PC-3 (cell line): ENCODE results near the gene SPATA31D3. TPM values are rescaled to one million over a fixed set of nuclear protein-coding genes. Genes with fewer than 3 reads are reported as not detected.

Experiments used
- ATAC-seq: fragments of 200-7000 bp; cut with Tn5 transposase; 2 replicates; pipeline ENCODE4 v1.9.1; 2020; ENCODE audit warnings: mild to moderate bottlenecking, moderate library complexity
- BruUV-seq: library from RNA; stranded (reverse); fragments of 400-500 nt; replicated peaks from 2 replicates; lab custom pipeline; 2021; lab: Mats Ljungman, UMichigan
- CTCF ChIA-PET: fragments of 300-600 bp; sonication (Branson Sonifier 250); formaldehyde crosslinking; loops from one replicate; lab custom pipeline; 2022; ENCODE audit warnings: antibody characterized with exemption; lab: Charles Lee
- POLR2A ChIA-PET: fragments of 300-600 bp; sonication (Branson Sonifier 250); formaldehyde crosslinking; loops from one replicate; lab custom pipeline; 2022; ENCODE audit warnings: antibody characterized with exemption; ENCODE audit not compliant: unreplicated experiment; lab: Charles Lee
- DNase-seq: peaks from one replicate; pipeline ENCODE4 v3.0.0-alpha.2; 2015
- H2AFZ ChIP-seq: fragments of 300-600 bp; sonication (generic); 2 replicates; pipeline ENCODE4 v1.6.0; 2016; ENCODE audit warnings: antibody characterized with exemption, low read length
- H3F3A ChIP-seq: fragments of 300-600 bp; sonication (generic); one replicate; pipeline ENCODE4 v1.6.0; 2017; ENCODE audit warnings: antibody characterized with exemption, low read length, control low read depth, mild to moderate bottlenecking; ENCODE audit not compliant: unreplicated experiment
- H3K27ac ChIP-seq: fragments of 300-600 bp; sonication (generic); 2 replicates; pipeline ENCODE4 v1.5.1; 2016; ENCODE audit warnings: mild to moderate bottlenecking, low read length
- H3K27me3 ChIP-seq: fragments of 300-600 bp; sonication (generic); 2 replicates; pipeline ENCODE4 v1.6.1; 2016; ENCODE audit warnings: low read length, mixed read lengths
- H3K36me3 ChIP-seq: fragments of 300-600 bp; sonication (generic); 2 replicates; pipeline ENCODE4 v1.6.1; 2016; ENCODE audit warnings: low read depth, mixed run types, low read length, mixed read lengths
- H3K4me1 ChIP-seq: fragments of 300-600 bp; sonication (generic); 2 replicates; pipeline ENCODE4 v1.5.1; 2016; ENCODE audit warnings: low read length; ENCODE audit not compliant: insufficient read depth
- H3K4me2 ChIP-seq: fragments of 300-600 bp; sonication (generic); 2 replicates; pipeline ENCODE4 v1.6.0; 2016; ENCODE audit warnings: low read length
- H3K4me3 ChIP-seq: fragments of 300-600 bp; sonication (generic); 2 replicates; pipeline ENCODE4 v1.5.1; 2016; ENCODE audit warnings: mild to moderate bottlenecking, low read length, mixed read lengths
- H3K79me2 ChIP-seq: fragments of 300-600 bp; sonication (generic); 2 replicates; pipeline ENCODE4 v1.6.1; 2017; ENCODE audit warnings: low read length, mixed read lengths
- H3K9ac ChIP-seq: fragments of 300-600 bp; sonication (generic); 2 replicates; pipeline ENCODE4 v1.6.0; 2016; ENCODE audit warnings: mild to moderate bottlenecking, low read length
- H3K9me2 ChIP-seq: fragments of 300-600 bp; sonication (generic); replicated peaks from 2 replicates; pipeline ENCODE4 v1.6.1; 2016; ENCODE audit warnings: mixed run types, low read length, mixed read lengths
- H3K9me3 ChIP-seq: fragments of 300-600 bp; sonication (generic); 2 replicates; pipeline ENCODE4 v1.6.1; 2016; ENCODE audit warnings: low read length, mixed read lengths
- H4K20me1 ChIP-seq: fragments of 300-600 bp; sonication (generic); 2 replicates; pipeline ENCODE4 v1.6.1; 2016; ENCODE audit warnings: low read length, mixed read lengths
- EZH2 ChIP-seq: fragments of 300-600 bp; sonication (generic); IDR thresholded peaks from one replicate; pipeline ENCODE4 v1.6.1; 2017; ENCODE audit warnings: antibody characterized with exemption, mild to moderate bottlenecking, low read length; ENCODE audit not compliant: unreplicated experiment
- EZH2phosphoT487 ChIP-seq: fragments of 300-600 bp; sonication (generic); IDR thresholded peaks from 2 replicates; pipeline ENCODE4 v1.6.1; 2018; ENCODE audit warnings: mild to moderate bottlenecking, antibody characterized with exemption, low read length, borderline replicate concordance
- intact Hi-C: fragments of 100-400 bp; cut with micrococcal nuclease; formaldehyde crosslinking; loops from 2 replicates; pipeline ENCODE4 v1.9.0; 2023
- total RNA-seq: library from RNA; depleted of rRNA; stranded (reverse); fragments of >200 nt; gene quantifications from 2 replicates; pipeline ENCODE4 v1.2.3, GENCODE V29; 2014
- TF ChIP-seq, protein P1 (sequence below): fragments of 300-600 bp; sonication (generic); conservative IDR thresholded peaks from 2 replicates; pipeline ENCODE4 v1.5.1; 2017; ENCODE audit warnings: antibody characterized with exemption, low read depth, mild to moderate bottlenecking, low read length

The SPATA31D3 gene
- total RNA-seq, 1 experiment from 2014 or later = not detected

DNA sequence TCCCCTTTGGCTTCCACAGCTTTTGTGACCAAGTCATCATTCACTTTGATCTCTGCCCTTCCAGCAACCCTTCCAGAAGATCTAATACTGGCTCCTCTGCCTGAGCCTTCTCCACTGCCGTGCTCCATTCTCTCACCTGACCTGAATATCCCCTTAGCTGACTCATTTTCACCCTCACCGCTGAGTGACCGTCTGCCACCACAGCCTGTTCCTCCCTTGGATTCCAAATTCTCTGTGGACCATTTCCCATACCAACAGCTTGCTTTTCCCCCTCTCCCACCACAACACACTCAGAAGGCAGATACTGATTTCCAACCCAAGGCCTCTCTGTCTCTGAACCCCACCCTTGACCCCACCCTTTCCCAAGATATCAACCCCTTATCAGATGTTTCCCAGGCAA is 24.7 kb downstream of the SPATA31D3 start:
- Histone ChIP-seq H3F3A (no peaks in the 10 kb centered on the region), H3K4me1 (no peaks in the 10 kb centered on the region), H4K20me1 (no peaks in the 10 kb centered on the region), H3K4me2 (no peak overlapping the region), H3K27ac (no peak overlapping the region), H3K4me3 (no peak overlapping the region), H3K9me2 (no peaks in the 10 kb centered on the region), H3K27me3 (no peaks in the 10 kb centered on the region), H3K36me3 (no peaks in the 10 kb centered on the region), H3K79me2 (no peaks in the 10 kb centered on the region), H3K9me3 (no peaks in the 10 kb centered on the region), H3K9ac (no peak overlapping the region), H2AFZ (no peak overlapping the region)
- no peak for DNase-seq
- no TSS peak for BruUV-seq
- ChIA-PET POLR2A (no interaction called here), CTCF (no interaction called here)
- ATAC-seq = no peak
- TF ChIP-seq, protein P1, sequence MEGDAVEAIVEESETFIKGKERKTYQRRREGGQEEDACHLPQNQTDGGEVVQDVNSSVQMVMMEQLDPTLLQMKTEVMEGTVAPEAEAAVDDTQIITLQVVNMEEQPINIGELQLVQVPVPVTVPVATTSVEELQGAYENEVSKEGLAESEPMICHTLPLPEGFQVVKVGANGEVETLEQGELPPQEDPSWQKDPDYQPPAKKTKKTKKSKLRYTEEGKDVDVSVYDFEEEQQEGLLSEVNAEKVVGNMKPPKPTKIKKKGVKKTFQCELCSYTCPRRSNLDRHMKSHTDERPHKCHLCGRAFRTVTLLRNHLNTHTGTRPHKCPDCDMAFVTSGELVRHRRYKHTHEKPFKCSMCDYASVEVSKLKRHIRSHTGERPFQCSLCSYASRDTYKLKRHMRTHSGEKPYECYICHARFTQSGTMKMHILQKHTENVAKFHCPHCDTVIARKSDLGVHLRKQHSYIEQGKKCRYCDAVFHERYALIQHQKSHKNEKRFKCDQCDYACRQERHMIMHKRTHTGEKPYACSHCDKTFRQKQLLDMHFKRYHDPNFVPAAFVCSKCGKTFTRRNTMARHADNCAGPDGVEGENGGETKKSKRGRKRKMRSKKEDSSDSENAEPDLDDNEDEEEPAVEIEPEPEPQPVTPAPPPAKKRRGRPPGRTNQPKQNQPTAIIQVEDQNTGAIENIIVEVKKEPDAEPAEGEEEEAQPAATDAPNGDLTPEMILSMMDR = no peak
- TF ChIP-seq EZH2phosphoT487 (no peak), EZH2 (no peak)
- intact Hi-C loops = no loop called here

DNA sequence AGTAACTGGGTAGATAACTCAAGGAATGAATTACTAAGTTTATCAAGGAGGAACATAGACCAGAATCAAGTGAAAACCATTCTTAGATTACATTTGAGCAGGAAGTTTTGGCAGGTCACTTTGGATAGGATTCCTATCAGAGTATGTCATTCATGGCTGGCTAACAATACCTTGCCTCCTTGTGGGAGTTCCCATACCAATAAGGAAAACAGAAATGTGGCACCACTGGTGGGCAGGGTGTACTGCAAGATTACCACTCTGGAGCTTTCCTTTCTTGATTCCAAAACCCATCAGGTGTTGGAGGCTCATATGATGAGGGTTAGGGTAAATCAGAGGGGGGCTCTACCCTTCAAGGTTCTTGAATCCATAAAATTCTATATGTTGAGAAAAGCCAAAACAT is 26.7 kb downstream of the SPATA31D3 start:
- no peak for TF ChIP-seq EZH2
- TF ChIP-seq, protein P1 = no peak
- TF ChIP-seq EZH2phosphoT487 = no peak
- H3K36me3 ChIP-seq = no peaks in the 10 kb centered on the region
- H3K4me3 ChIP-seq = no peak overlapping the region
- no peaks in the 10 kb centered on the region for H3K27me3 ChIP-seq
- no peaks in the 10 kb centered on the region for H3K9me2 ChIP-seq
- H3K27ac ChIP-seq = no peak overlapping the region
- H2AFZ ChIP-seq = no peak overlapping the region
- no peaks in the 10 kb centered on the region for H3K9me3 ChIP-seq
- intact Hi-C loops = no loop called here
- H4K20me1 ChIP-seq = no peaks in the 10 kb centered on the region
- no peaks in the 10 kb centered on the region for H3F3A ChIP-seq
- no peaks in the 10 kb centered on the region for H3K79me2 ChIP-seq
- ATAC-seq = no peak
- DNase-seq = peak; percentile 29
- ChIA-PET CTCF (no interaction called here), POLR2A (no interaction called here)
- no peaks in the 10 kb centered on the region for H3K4me1 ChIP-seq
- BruUV-seq = no TSS peak
- H3K9ac ChIP-seq = no peak overlapping the region
- H3K4me2 ChIP-seq = no peak overlapping the region

DNA sequence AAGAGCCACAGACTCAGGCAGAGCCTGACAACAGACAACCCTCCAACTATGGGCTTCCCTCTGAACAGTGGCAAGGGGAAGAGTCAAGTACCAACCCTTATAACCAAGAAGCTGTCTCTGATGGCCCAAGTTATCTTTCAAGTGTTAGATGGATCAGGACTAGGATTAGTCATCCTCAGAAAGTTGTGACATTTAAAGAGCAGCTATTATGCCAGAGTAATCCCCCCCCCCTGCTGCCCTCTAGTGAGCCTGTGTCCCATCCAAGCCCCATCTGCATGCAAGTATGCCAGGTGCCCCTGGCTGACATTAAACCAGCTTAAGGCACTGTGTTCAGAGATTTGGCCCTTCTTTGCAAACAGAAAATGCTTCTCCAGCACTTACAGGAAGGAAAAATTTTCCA is 28.4 kb downstream of the SPATA31D3 start:
- ChIA-PET POLR2A (no interaction called here), CTCF (no interaction called here)
- H3K9me3 ChIP-seq = no peaks in the 10 kb centered on the region
- H2AFZ ChIP-seq = no peak overlapping the region
- H3F3A ChIP-seq = no peaks in the 10 kb centered on the region
- H3K4me3 ChIP-seq = no peak overlapping the region
- no peak for ATAC-seq
- no peaks in the 10 kb centered on the region for H3K36me3 ChIP-seq
- no peak overlapping the region for H3K4me2 ChIP-seq
- no peaks in the 10 kb centered on the region for H4K20me1 ChIP-seq
- no peak for DNase-seq
- intact Hi-C loops = no loop called here
- no peaks in the 10 kb centered on the region for H3K79me2 ChIP-seq
- BruUV-seq = no TSS peak
- H3K27me3 ChIP-seq = no peaks in the 10 kb centered on the region
- no peak for TF ChIP-seq EZH2
- no peak for TF ChIP-seq EZH2phosphoT487
- TF ChIP-seq, protein P1 = no peak
- H3K4me1 ChIP-seq = no peaks in the 10 kb centered on the region
- no peaks in the 10 kb centered on the region for H3K9me2 ChIP-seq
- H3K27ac ChIP-seq = no peak overlapping the region
- no peak overlapping the region for H3K9ac ChIP-seq
